HT-29 (cell line): Measurements from ENCODE around the gene UNC119B. TPM values are rescaled to one million over a fixed set of nuclear protein-coding genes. Genes with fewer than 3 reads are reported as not detected.
A peak's percentile ranks its signal among the peaks of the same experiment; 100 is the strongest.
"Not testable (repeated sequence)": the region's sequence is repeated elsewhere in the genome, so short reads cannot be mapped to it uniquely, and the experiment has no call there.

ENCODE experiments used
- DNase-seq: peaks from one replicate; pipeline ENCODE4 v3.0.0-alpha.2; 2015; ENCODE audit warnings: low spot score
- total RNA-seq: library from RNA; depleted of rRNA; stranded (reverse); fragments of >200 nt; shearing (Covaris generic); gene quantifications from 2 replicates; pipeline ENCODE4 v1.2.3, GENCODE V29; 2014; rRNA removed

UNC119B gene
- total RNA-seq: 16.7 and 19.1 TPM in 2 replicates

DNA sequence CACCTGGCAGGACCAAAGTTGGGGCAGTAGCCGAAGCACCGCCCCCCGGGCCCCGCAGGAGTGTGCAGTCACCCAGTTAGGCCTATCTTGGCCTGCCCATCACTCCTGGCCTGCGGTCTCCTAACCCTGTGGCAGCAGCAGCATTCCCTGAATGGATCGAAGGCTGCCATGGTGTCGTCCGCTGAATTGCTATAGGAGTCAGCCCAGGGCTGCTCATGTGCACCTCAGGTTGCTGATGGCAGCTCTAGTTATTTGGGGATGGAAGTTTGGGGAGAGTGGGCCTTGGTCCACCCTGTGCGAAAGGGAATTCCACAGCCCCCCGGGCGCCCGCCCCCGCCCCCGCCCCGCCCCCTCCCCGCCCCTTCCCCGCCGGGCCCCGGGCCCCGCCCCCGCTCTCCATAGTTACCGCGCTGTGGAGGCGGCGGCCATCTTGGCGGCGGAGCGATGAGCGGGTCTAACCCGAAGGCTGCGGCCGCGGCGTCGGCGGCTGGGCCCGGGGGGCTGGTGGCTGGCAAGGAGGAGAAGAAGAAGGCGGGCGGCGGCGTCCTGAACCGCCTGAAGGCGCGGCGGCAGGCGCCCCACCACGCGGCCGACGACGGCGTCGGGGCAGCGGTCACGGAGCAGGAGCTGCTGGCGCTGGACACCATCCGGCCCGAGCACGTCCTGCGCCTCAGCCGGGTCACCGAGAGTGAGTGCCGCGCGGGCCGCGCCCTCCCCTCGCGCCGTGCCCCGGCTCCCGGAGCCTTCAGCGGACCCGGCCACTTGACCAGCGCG is at the start of gene UNC119B:
TSS of gene UNC119B (plus strand) at position 428 of the 774 bp plus-strand sequence. CDS start at position 445, 17 bp downstream.
- DNase-seq: peak; percentile 60

DNA sequence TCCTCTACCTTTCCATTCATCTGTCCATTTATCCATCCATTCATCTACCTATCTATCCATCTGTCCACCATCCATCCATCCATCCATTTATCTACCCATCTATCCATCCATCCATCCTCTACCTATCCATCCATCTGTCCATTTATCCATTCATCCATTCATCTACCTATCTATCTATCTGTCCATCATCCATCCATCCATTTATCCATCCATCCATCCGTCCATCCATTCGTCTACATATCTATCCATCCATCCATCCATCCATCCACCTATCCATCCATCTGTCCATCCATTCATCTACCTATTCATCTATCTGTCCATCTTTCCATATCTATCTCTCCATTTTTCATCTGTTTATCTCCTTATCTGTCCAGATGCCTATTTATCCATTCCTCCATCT is 48.8 kb upstream of the UNC119B start:
- DNase-seq: no peak

GRCh38 chr12:120662879-120663278 is 47.4 kb upstream of the UNC119B start:
- DNase-seq: no peak

GRCh38 chr12:120663741-120664140 is 46.5 kb upstream of the UNC119B start:
- DNase-seq: no peak

- DNase-seq: no peak
Measured at GRCh38 chr12:120666571-120667390, 43.5 kb upstream of the UNC119B start.

DNA sequence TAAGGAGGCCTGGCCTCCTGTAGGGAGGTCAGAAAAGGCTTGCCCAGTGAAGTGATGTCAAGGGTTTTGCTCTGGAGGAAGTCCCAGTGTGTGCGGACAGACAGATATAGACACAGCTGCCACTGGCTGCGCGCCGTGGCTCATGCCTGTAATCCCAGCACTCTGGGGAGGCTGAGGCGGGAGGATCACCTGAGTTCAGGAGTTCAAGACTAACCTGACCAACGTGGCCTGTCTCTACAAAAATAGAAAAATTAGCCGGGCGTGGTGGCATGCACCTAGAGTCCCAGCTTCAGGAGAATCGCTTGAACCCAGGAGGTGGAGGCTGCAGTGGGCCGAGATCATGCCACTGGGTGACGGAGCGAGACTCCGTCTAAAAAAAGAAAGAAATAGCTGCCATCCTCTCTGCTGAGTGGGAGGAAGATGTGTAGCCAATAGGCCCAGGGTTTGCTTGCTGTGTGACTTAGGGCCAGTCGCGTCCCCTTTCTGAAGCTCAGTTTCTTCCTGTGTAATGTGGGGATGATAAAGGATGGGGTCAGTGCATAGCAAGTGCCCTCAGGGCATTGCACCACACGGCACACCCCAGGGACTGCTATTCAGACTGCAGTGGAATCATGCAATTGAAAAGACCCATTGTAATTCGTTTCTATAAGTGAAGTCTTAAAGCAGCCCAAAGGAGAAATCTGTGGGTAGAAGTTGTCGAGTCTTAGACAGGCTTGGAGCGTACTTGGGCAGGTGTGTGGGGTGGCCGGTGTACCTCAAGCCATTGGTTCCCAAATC is 42.0 kb upstream of the UNC119B start:
- DNase-seq: no peak

GRCh38 chr12:120668868-120669840 is 41.1 kb upstream of the UNC119B start:
- peak; percentile 64 for DNase-seq

- DNase-seq: not testable (repeated sequence)
Measured at GRCh38 chr12:120670237-120670636, 40.0 kb upstream of the UNC119B start.

DNA sequence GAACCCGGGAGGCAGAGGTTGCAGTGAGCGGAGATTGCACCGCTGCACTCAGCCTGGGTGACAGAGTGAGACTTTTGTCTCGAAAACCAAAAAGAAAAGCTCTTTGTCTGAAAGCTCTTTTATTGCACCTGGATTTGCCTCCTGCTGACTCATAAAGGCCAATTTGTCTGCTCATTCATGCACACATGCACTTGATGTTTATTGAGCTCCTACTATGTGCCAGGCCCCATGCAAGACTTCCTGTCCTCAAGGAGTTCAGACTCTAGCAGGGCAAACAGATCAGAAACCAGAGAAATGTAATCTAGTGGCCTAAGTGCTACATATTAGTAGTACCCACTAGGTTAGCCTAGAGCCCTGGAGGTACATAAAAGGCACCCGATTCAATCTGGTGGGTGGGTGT is 39.6 kb upstream of the UNC119B start:
- DNase-seq: no peak

- DNase-seq: no peak
Measured at GRCh38 chr12:120674097-120674636, 36.1 kb upstream of the UNC119B start.

DNA sequence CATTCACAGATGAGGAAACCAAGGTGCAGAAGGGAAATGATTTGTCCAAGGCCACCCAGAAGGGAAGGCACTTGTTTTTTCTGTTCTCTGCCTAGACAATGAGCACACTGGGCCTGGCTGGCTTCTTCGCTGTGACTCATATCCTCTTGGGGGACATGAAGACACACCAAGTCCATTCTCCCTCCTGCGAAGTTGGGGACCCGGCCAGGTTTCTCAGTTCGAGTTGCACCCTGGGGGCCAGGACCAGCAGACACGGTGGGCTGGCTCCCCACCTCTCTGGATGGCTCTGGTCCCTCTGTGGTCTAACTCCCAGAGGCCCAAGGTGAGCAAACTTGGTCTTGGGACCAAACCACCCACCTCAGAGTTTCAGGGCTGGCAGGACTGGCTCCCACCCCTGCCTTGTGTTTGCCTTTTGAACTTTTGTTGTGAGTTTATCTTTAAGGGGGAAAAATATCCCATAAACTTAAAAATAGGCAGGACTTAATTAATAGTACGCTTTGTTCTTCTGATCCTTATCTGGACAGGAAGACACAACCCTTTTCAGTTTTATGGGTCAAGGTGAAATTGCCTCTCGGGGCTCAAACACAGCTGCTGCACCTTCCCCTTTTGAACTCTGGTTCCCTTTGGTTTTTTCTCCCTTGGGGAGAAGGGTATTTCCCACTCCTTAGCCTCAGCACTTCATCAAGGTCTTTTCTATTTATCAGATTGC is 32.3 kb upstream of the UNC119B start:
- peak; percentile 88 for DNase-seq

- DNase-seq: no peak
Measured at GRCh38 chr12:120678572-120678971, 31.7 kb upstream of the UNC119B start.

GRCh38 chr12:120680165-120680738 is 30.0 kb upstream of the UNC119B start:
- DNase-seq: no peak

DNA sequence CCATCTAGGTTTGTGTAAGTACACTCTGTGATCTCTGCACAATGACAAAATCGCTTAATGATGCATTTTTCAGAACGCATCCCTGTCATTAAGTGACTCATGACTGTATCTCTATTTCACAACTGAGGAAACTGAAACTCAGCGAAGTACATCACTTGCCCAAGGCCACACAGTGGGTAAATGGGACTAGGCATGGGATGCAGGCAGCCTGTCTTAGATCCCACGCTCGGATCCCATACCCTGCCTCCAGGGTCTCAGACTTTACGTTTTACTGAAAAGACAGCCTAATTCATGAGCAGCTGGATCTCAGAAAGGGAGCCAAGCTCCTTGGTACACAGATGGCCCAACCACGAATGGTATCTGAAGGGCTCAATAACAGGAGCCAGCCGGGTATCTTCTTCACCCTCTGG is 25.7 kb upstream of the UNC119B start:
- DNase-seq: no peak

DNA sequence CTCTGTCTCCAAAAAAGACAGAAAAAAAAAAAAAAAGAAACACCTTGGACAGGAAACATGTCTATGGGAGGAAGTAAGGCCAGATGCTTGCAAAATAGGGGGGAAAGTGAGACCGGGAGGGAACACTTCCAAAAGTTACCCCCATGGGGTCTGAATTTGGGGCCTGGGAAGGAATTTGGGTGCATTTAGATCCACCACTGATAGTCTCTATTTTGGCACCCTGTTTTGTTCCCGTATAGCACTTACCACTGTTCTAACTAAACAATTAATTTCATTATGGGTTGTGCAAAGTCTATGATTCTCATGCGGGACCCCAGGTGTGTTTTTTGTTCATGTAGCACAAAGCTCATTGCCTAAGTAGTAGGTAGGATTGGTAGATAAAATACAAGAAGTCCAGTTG is 24.7 kb upstream of the UNC119B start:
- DNase-seq: no peak

GRCh38 chr12:120686151-120686689 is 24.0 kb upstream of the UNC119B start:
- peak; percentile 99 for DNase-seq

DNA sequence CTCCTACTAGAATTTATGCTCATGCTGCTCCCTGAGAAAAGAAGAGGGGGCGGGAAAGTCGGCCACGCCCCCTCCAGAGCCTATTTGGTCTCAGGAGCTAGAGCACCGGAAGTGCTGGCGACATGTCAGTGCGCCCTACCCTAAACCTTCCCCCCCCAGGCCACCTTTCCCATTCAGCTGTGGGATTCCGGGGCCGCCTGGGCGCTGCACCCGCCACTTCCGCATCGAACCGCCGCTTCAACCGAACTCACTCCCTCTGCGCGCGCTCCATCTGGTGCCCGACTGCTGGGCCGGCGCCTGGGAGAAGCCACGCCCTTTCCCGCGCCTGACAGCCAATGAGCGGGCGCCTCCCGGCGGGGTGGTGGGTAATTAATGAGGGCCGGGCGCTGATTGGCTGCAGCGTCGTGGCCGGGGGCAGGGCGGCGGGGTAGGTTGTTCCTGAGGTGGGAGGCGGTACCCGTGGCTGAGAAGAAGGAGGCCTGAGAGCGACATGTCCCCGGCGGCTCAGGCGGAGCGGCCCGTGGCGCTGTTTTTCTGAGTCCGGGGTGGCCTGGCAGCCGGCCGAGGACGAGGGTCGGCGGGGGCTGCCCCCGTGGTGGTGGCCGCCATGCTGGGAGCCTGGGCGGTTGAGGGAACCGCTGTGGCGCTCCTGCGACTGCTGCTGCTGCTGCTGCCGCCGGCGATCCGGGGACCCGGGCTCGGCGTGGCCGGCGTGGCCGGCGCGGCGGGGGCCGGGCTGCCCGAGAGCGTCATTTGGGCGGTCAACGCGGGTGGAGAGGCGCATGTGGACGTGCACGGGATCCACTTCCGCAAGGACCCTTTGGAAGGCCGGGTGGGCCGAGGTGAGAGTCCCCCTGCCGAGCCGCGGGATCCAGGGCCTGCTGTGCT is 23.3 kb upstream of the UNC119B start, which contains the start of gene MLEC:
TSS of gene MLEC (plus strand) at position 460 of the 888 bp plus-strand sequence. CDS start at position 608, 148 bp downstream.
- peak; percentile 98 for DNase-seq
